ENCODE measurements around the gene PRR23B. TPM values are rescaled to one million over a fixed set of nuclear protein-coding genes. Genes with fewer than 3 reads are reported as not detected.
"Not testable (repeated sequence)": the region's sequence is repeated elsewhere in the genome, so short reads cannot be mapped to it uniquely, and the experiment has no call there.

PRR23B gene
- total RNA-seq, 1 experiment from 2014 or later: not detected

- Mint-ChIP-seq H3K36me3 (ENCODE audit: insufficient read depth, unreplicated experiment) (no peaks in the 10 kb centered on the region), H3K4me3 (ENCODE audit: unreplicated experiment) (no peak overlapping the region), H3K4me1 (ENCODE audit: low read depth, unreplicated experiment) (no peaks in the 10 kb centered on the region), H3K27me3 (ENCODE audit: insufficient read depth, unreplicated experiment) (peaks cover 17% of the 10 kb centered on the region), H3K9me3 (ENCODE audit: unreplicated experiment) (peaks cover 14% of the 10 kb centered on the region), H3K27ac (ENCODE audit: unreplicated experiment) (no peak overlapping the region)
- H3K4me1 ChIP-seq: no peaks in the 10 kb centered on the region
- H3K9me3 ChIP-seq: peaks cover 9% of the 10 kb centered on the region
- H3K4me3 ChIP-seq (ENCODE audit: low read depth, low read length): no peak overlapping the region
- intact Hi-C loops (cut with micrococcal nuclease; ENCODE audit: unreplicated experiment): no loop called here
- POLR2A ChIA-PET: no interaction called here
- no peaks in the 10 kb centered on the region for H3K36me3 ChIP-seq (ENCODE audit: control insufficient read depth, insufficient read depth, low read length)
- no peaks in the 10 kb centered on the region for H3K27me3 ChIP-seq (replicated peaks; ENCODE audit: control insufficient read depth, insufficient read depth, low read length)
- CTCF ChIA-PET: no interaction called here
- BruUV-seq (replicated peaks): no TSS peak
- no peak for DNase-seq
- TF ChIP-seq, protein P1, sequence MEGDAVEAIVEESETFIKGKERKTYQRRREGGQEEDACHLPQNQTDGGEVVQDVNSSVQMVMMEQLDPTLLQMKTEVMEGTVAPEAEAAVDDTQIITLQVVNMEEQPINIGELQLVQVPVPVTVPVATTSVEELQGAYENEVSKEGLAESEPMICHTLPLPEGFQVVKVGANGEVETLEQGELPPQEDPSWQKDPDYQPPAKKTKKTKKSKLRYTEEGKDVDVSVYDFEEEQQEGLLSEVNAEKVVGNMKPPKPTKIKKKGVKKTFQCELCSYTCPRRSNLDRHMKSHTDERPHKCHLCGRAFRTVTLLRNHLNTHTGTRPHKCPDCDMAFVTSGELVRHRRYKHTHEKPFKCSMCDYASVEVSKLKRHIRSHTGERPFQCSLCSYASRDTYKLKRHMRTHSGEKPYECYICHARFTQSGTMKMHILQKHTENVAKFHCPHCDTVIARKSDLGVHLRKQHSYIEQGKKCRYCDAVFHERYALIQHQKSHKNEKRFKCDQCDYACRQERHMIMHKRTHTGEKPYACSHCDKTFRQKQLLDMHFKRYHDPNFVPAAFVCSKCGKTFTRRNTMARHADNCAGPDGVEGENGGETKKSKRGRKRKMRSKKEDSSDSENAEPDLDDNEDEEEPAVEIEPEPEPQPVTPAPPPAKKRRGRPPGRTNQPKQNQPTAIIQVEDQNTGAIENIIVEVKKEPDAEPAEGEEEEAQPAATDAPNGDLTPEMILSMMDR (IDR thresholded peaks at IDR 0.05; ENCODE audit: insufficient read depth in 1 of 2, low read depth in 1 of 2, low read length in 1 of 2, severe bottlenecking in 1 of 2, unreplicated experiment in 1 of 2): no peak
These were observed 11.7 kb upstream of the PRR23B start for GRCh38 chr3:139032326-139033002.

- H3K9me3 ChIP-seq; H3K27ac Mint-ChIP-seq (ENCODE audit: unreplicated experiment); H3K4me3 Mint-ChIP-seq (ENCODE audit: unreplicated experiment); H3K36me3 ChIP-seq (ENCODE audit: control insufficient read depth, insufficient read depth, low read length); H3K27me3 ChIP-seq (replicated peaks; ENCODE audit: control insufficient read depth, insufficient read depth, low read length); BruUV-seq (replicated peaks); CTCF ChIA-PET; H3K4me1 Mint-ChIP-seq (ENCODE audit: low read depth, unreplicated experiment); H3K4me3 ChIP-seq (ENCODE audit: low read depth, low read length); H3K36me3 Mint-ChIP-seq (ENCODE audit: insufficient read depth, unreplicated experiment); H3K4me1 ChIP-seq; POLR2A ChIA-PET; intact Hi-C loops (cut with micrococcal nuclease; ENCODE audit: unreplicated experiment); DNase-seq: not testable (repeated sequence)
- Mint-ChIP-seq H3K27me3 (ENCODE audit: insufficient read depth, unreplicated experiment) (peaks cover 11% of the 10 kb centered on the region), H3K9me3 (ENCODE audit: unreplicated experiment) (peaks cover 14% of the 10 kb centered on the region)
These were observed 9.8 kb upstream of the PRR23B start for GRCh38 chr3:139030576-139030975.

DNA sequence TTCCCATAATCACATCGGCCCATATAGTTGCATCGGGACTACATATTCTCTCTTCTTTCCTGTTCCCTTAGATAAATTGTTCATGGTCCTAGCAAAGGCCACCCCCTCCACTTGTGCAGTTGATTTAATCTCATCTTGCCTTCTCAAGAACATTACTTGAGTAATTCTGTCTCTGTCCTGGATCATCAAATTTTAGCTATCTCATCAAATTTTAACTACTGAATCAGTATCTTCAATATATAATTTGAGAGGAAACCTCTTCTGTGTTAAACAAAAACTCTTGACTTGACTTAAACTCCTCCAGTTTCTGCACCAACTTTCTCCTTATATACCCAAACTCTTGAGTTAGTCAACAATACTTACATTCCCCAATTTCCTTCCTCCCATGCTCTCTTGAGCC, 4.2 kb upstream of the PRR23B start:
- intact Hi-C loops (cut with micrococcal nuclease; ENCODE audit: unreplicated experiment): no loop called here
- H3K27ac Mint-ChIP-seq (ENCODE audit: unreplicated experiment): no peak overlapping the region

More for the DNA sequence above, 4.2 kb upstream of the PRR23B start:
- peaks cover 3% of the 10 kb centered on the region for H3K27me3 Mint-ChIP-seq (ENCODE audit: insufficient read depth, unreplicated experiment)
- POLR2A ChIA-PET: no interaction called here
- H3K9me3 Mint-ChIP-seq (ENCODE audit: unreplicated experiment): peaks cover 5% of the 10 kb centered on the region
- TF ChIP-seq, protein P1 (IDR thresholded peaks at IDR 0.05; ENCODE audit: insufficient read depth in 1 of 2, low read depth in 1 of 2, low read length in 1 of 2, severe bottlenecking in 1 of 2, unreplicated experiment in 1 of 2): no peak
- H3K9me3 ChIP-seq: no peaks in the 10 kb centered on the region
- no peaks in the 10 kb centered on the region for H3K36me3 Mint-ChIP-seq (ENCODE audit: insufficient read depth, unreplicated experiment)
- H3K27me3 ChIP-seq (replicated peaks; ENCODE audit: control insufficient read depth, insufficient read depth, low read length): no peaks in the 10 kb centered on the region
- H3K4me3 ChIP-seq (ENCODE audit: low read depth, low read length): no peak overlapping the region
- no peaks in the 10 kb centered on the region for H3K36me3 ChIP-seq (ENCODE audit: control insufficient read depth, insufficient read depth, low read length)
- no peaks in the 10 kb centered on the region for H3K4me1 Mint-ChIP-seq (ENCODE audit: low read depth, unreplicated experiment)
- no peaks in the 10 kb centered on the region for H3K4me1 ChIP-seq
- no peak for DNase-seq
- no TSS peak for BruUV-seq (replicated peaks)
- H3K4me3 Mint-ChIP-seq (ENCODE audit: unreplicated experiment): no peak overlapping the region
- CTCF ChIA-PET: no interaction called here
